GM12878 (cell line): ENCODE results near the gene SFT2D2. TPM values are rescaled to one million over a fixed set of nuclear protein-coding genes. Genes with fewer than 3 reads are reported as not detected.

Source experiments
- ATAC-seq: fragments of 200-7000 bp; cut with Tn5 transposase; 3 replicates; pipeline ENCODE4 v1.9.1; 2020; ENCODE audit warnings: mild to moderate bottlenecking, moderate library complexity
- BruUV-seq: library from RNA; stranded (reverse); fragments of 400-500 nt; replicated peaks from 2 replicates; lab custom pipeline; 2021; lab: Mats Ljungman, UMichigan
- CTCF ChIA-PET: fragments of 300-600 bp; sonication (Branson Sonifier 250); formaldehyde crosslinking; extraction: SDS; loops from one replicate; lab custom pipeline; 2021; ENCODE audit warnings: inconsistent platforms; lab: Yijun Ruan, JAX
- POLR2A ChIA-PET: fragments of 350-600 bp; formaldehyde crosslinking; extraction: SDS; loops from one replicate; lab custom pipeline; 2021; ENCODE audit warnings: inconsistent platforms; lab: Charles Lee
- RAD21 ChIA-PET: fragments of 300-600 bp; sonication (Branson Sonifier 250); formaldehyde crosslinking; loops from one replicate; lab custom pipeline; 2023; ENCODE audit warnings: antibody characterized with exemption; ENCODE audit not compliant: unreplicated experiment; lab: Charles Lee
- SMC1A ChIA-PET: fragments of 300-600 bp; sonication (Branson Sonifier 250); formaldehyde crosslinking; loops from one replicate; lab custom pipeline; 2023; ENCODE audit not compliant: unreplicated experiment, uncharacterized antibody; lab: Charles Lee
- DNase-seq: peaks from one replicate; pipeline ENCODE4 v3.0.0-alpha.2; 2011; ENCODE audit warnings: low read depth, low spot score
- FAIRE-seq: peaks from 3 replicates; lab custom pipeline; 2011; peaks lifted over from hg19 to GRCh38; lab: Jason Lieb, UNC
- H2AFZ ChIP-seq: 2 replicates; pipeline ENCODE4 v1.6.0; 2011; ENCODE audit warnings: low read depth, low read length, control low read depth; ENCODE audit not compliant: control insufficient read depth
- H3K27ac ChIP-seq: 2 replicates; pipeline ENCODE4 v1.5.1; 2011; ENCODE audit warnings: control low read depth; ENCODE audit not compliant: control insufficient read depth, insufficient read depth
- H3K27me3 ChIP-seq, 2 experiments: replicated peaks in 1 of 2; 2 replicates each; pipeline versions ENCODE4 v1.6.0 to v1.6.1; 2011; ENCODE audit warnings: low read length in 1 of 2; ENCODE audit not compliant: control insufficient read depth in 2 of 2, insufficient read depth in 2 of 2
- H3K36me3 ChIP-seq, 2 experiments: 2 replicates each; pipeline ENCODE4 v1.5.1; 2011; ENCODE audit warnings: low read length in 1 of 2; ENCODE audit not compliant: control insufficient read depth in 2 of 2, insufficient read depth in 2 of 2
- H3K4me1 ChIP-seq: 2 replicates; pipeline ENCODE4 v1.6.1; 2011; ENCODE audit warnings: mild to moderate bottlenecking, low read length, moderate library complexity, mixed read lengths; ENCODE audit not compliant: control insufficient read depth, insufficient read depth
- H3K4me2 ChIP-seq: 2 replicates; pipeline ENCODE4 v1.6.0; 2011; ENCODE audit warnings: control low read depth; ENCODE audit not compliant: control insufficient read depth, insufficient read depth
- H3K4me3 ChIP-seq: fragments of 200-600 bp; sonication (generic); 2 replicates; pipeline ENCODE4 v1.5.1; 2016
- H3K79me2 ChIP-seq: 2 replicates; pipeline ENCODE4 v1.6.0; 2011; ENCODE audit warnings: low read length; ENCODE audit not compliant: control insufficient read depth, insufficient read depth
- H3K9ac ChIP-seq: 2 replicates; pipeline ENCODE4 v1.8.0; 2011; ENCODE audit warnings: low read length, control low read depth, mixed read lengths; ENCODE audit not compliant: control insufficient read depth, insufficient read depth
- H3K9me3 ChIP-seq: replicated peaks from 3 replicates; pipeline ENCODE4 v1.5.1; 2011; ENCODE audit warnings: mild to moderate bottlenecking, low read length; ENCODE audit not compliant: control insufficient read depth, insufficient read depth
- H4K20me1 ChIP-seq: 2 replicates; pipeline ENCODE4 v1.6.0; 2011; ENCODE audit not compliant: control insufficient read depth, insufficient read depth
- CHD1 ChIP-seq: IDR thresholded peaks from 2 replicates; pipeline ENCODE4 v1.6.1; 2012; ENCODE audit warnings: low read depth, low read length, improper control_type of control experiment
- CREM ChIP-seq: IDR thresholded peaks from 2 replicates; pipeline ENCODE4 v1.6.1; 2014; ENCODE audit warnings: antibody characterized with exemption, low read depth
- HDGF ChIP-seq: fragments of 450-650 bp; IDR thresholded peaks from 2 replicates; pipeline ENCODE4 v1.6.1; 2016; ENCODE audit warnings: antibody characterized with exemption
- IRF4 ChIP-seq: IDR thresholded peaks from 2 replicates; pipeline ENCODE4 v1.6.1; 2011; ENCODE audit warnings: low read depth, low read length
- KAT2A ChIP-seq: conservative IDR thresholded peaks from 2 replicates; pipeline ENCODE4 v1.6.1; 2011; ENCODE audit warnings: low read depth, low read length; ENCODE audit not compliant: control insufficient read depth
- PBX3 ChIP-seq: IDR thresholded peaks from 2 replicates; pipeline ENCODE4 v1.6.1; 2011; ENCODE audit warnings: mild to moderate bottlenecking, low read depth, low read length, moderate library complexity; ENCODE audit not compliant: insufficient replicate concordance
- PKNOX1 ChIP-seq: fragments of 450-650 bp; IDR thresholded peaks from 2 replicates; pipeline ENCODE4 v1.6.1; 2016; ENCODE audit warnings: mild to moderate bottlenecking
- POLR2AphosphoS2 ChIP-seq: IDR thresholded peaks from 2 replicates; pipeline ENCODE4 v1.6.1; 2011; ENCODE audit warnings: low read depth, mild to moderate bottlenecking, low read length, improper control_type of control experiment, moderate library complexity
- POU2F2 ChIP-seq: IDR thresholded peaks from 3 replicates; pipeline ENCODE4 v1.6.1; 2011; ENCODE audit warnings: low read depth, mild to moderate bottlenecking, low read length, borderline replicate concordance
- RBBP5 ChIP-seq: fragments of 200-600 bp; sonication (generic); conservative IDR thresholded peaks from 2 replicates; pipeline ENCODE4 v1.6.1; 2016
- SIX5 ChIP-seq: IDR thresholded peaks from 2 replicates; pipeline ENCODE4 v1.6.1; 2011; ENCODE audit warnings: mild to moderate bottlenecking, low read depth, low read length, moderate library complexity; ENCODE audit not compliant: severe bottlenecking
- TCF12 ChIP-seq: IDR thresholded peaks from 2 replicates; pipeline ENCODE4 v1.6.1; 2011; ENCODE audit warnings: low read depth, mild to moderate bottlenecking, low read length
- TCF3 ChIP-seq: IDR thresholded peaks from 2 replicates; pipeline ENCODE4 v1.6.1; 2012; ENCODE audit warnings: low read depth, mild to moderate bottlenecking, low read length, borderline replicate concordance; ENCODE audit not compliant: insufficient read depth
- ZNF274 ChIP-seq: IDR thresholded peaks from one replicate; pipeline ENCODE4 v1.8.0; 2011; ENCODE audit not compliant: insufficient read length, insufficient read depth
- WGBS: methylation state at CpG from one replicate; pipeline ENCODE4 v1.1.6; 2016; ENCODE audit warnings: low lambda C conversion rate; ENCODE audit not compliant: insufficient replicate concordance, insufficient coverage; ENCODE audit errors: missing lambda C conversion rate; 5-methylcytosine and 5-hydroxymethylcytosine counted together
- in situ Hi-C: fragments of 300-500 bp; cut with MboI; formaldehyde crosslinking; loops from 9 replicates; pipeline ENCODE4 v1.14.3; 2018; ENCODE audit warnings: mixed read lengths
- intact Hi-C: fragments of 100-400 bp; cut with micrococcal nuclease; formaldehyde crosslinking; loops from one replicate; pipeline ENCODE4 v1.14.2; 2022; ENCODE audit not compliant: unreplicated experiment
- polyA plus RNA-seq, 11 experiments: library from polyadenylated mRNA; depleted of rRNA in 4 of 11; unstranded in 6 of 11; stranded (reverse) in 5 of 11; fragments of >200 nt; fragmentation: Nextera tagmentation in 4 of 11; fragmentation: Illumina TruSeq in 1 of 11; extraction: Ambion mirVana in 4 of 11; extraction: Trizol in 1 of 11; gene quantifications; 1 replicate in 1 of 11; 2 replicates in 10 of 11; pipeline versions ENCODE4 v1.2.1 to v1.2.3, GENCODE V29; 2011 to 2016; ENCODE audit warnings: inconsistent platforms in 2 of 11, missing spikeins in 2 of 11, low read depth in 1 of 11
- total RNA-seq, 4 experiments: library from RNA; depleted of rRNA in 3 of 4; stranded (reverse); fragments of >200 nt in 3 of 4; fragmentation: Illumina TruSeq in 1 of 4; extraction: Trizol in 1 of 4; gene quantifications; 2 replicates each; pipeline versions ENCODE4 v1.2.1 to v1.2.3, GENCODE V29; 2013 to 2021

SFT2D2 gene
- total and polyA plus RNA-seq, 10 of the 15 experiments (the other 5 are each of a cell fraction or from before 2014, with no cell fraction given), result 5.6 to 49.6 (median 24.9) TPM

- POLR2A ChIA-PET, result interaction anchor here (0.6 kb wide), 1 partner anchor 40 kb away, joined by 3 read pairs; no protein-coding TSS in a partner anchor
- no peak overlapping the region for H2AFZ ChIP-seq
- FAIRE-seq, result no peak
Observed at GRCh38 chr1:168252204-168252733, 26.5 kb downstream of the SFT2D2 start.

More at GRCh38 chr1:168252204-168252733, 26.5 kb downstream of the SFT2D2 start:
- intact Hi-C loops, result no loop called here
- no peak for DNase-seq
- no peak overlapping the region for H3K4me3 ChIP-seq
- H3K79me2 ChIP-seq, result peaks cover 8% of the 10 kb centered on the region
- no peak for ATAC-seq
- H3K4me1 ChIP-seq, result no peaks in the 10 kb centered on the region
- peaks cover 9% of the 10 kb centered on the region; the same call in 2 of the 3 replicates for H3K9me3 ChIP-seq
- no peak for TF ChIP-seq IRF4
- no peak for TF ChIP-seq CHD1
- TF ChIP-seq SIX5, result no peak
- no peak for TF ChIP-seq HDGF
- TF ChIP-seq ZNF274, result no peak
- no peak for TF ChIP-seq CREM
- no peak for TF ChIP-seq TCF12
- no peak for TF ChIP-seq RBBP5
- no peak for TF ChIP-seq PBX3
- no peak for TF ChIP-seq POLR2AphosphoS2
- no peak for TF ChIP-seq PKNOX1
- TF ChIP-seq KAT2A, result no peak
- TF ChIP-seq TCF3, result no peak
- TF ChIP-seq POU2F2, result no peak
- TF ChIP-seq, all 136 proteins: peak for 0
- Histone ChIP-seq H4K20me1 (peaks cover 3% of the 10 kb centered on the region; the same call in 1 of the 2 replicates), H3K36me3 (peaks cover 7 to 20% of the 10 kb centered on the region in 2 experiments), H3K9ac (no peak overlapping the region), H3K27me3 (no peaks in the 10 kb centered on the region), H3K27ac (no peak overlapping the region), H3K4me2 (no peak overlapping the region)
- in situ Hi-C loops, result no loop called here
- CTCF ChIA-PET, result interaction anchor here (1.2 to 2.9 kb wide), 3 partner anchors 18 to 170 kb away, joined by 4 to 17 read pairs (median 6); no protein-coding TSS in a partner anchor
- SMC1A ChIA-PET, result interaction anchor here (0.6 to 2.5 kb wide), 4 partner anchors 10 to 56 kb away, joined by 3 to 9 read pairs (median 3); no protein-coding TSS in a partner anchor
- RAD21 ChIA-PET, result interaction anchor here (0.8 kb wide), 1 partner anchor 27 kb away, joined by 3 read pairs; the partner anchor contains the start of gene SFT2D2
- no TSS peak for BruUV-seq
- 85% methylated on average over 3 of the region's 3 CpGs for WGBS
